Hematopoietic multipotent progenitor cell treated with erythropoietin and hydrocortisone succinate and interleukin-3 and kit ligand, for 8 days (in vitro differentiated cells): ENCODE results near the gene DNAJB14.
A peak's percentile ranks its signal among the peaks of the same experiment; 100 is the strongest.
"Not testable (repeated sequence)": the region's sequence is repeated elsewhere in the genome, so short reads cannot be mapped to it uniquely, and the experiment has no call there.

Experiments used
- DNase-seq: peaks from one replicate; pipeline ENCODE4 v3.0.0-alpha.2; 2015

DNAJB14 gene

GRCh38 chr4:99946356-99947189 is at the start of gene DNAJB14:
DNAJB14 (minus strand) TSS chr4:99946618; CDS start chr4:99946571, 47 bp downstream.
- DNase-seq: peak; percentile 78

DNA sequence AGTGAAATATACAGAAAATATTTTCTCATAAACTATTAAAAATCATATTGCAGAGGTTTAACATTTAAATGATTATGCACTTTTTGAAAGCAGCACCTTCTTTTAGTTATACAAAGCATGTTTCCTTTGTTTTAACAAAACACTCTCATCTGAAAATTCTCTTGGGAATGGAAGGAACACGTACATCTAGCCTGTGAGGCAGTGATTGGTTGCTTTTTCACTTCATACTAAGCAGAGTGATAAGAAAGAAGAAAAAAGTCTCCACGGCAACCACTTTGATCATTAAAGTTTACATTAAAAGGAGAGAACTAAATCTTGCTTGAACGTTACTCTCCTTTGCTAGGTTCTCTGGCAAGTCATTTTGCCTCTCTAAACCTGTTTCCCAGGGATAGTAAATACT is 45.3 kb upstream of the DNAJB14 start:
- no peak for DNase-seq

GRCh38 chr4:99987681-99988080 is 41.3 kb upstream of the DNAJB14 start:
- DNase-seq: no peak

DNA sequence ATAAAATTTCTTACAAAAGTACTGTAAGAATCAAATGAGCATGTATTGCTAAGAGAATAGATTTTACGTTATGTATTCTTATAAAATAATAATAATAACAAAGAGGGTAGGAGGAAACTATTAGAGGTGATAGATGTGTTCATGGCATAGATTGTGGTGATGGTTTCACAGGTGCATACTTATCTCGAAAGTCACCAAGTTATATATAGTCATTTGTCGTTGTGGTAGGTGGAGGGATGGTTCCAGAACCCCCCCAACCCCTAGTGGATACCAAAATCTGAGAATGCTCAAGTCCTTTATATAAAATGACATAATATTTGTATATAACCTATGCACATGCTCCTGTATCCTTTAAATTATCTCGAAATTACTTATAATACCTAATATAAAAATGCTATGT is 40.4 kb upstream of the DNAJB14 start:
- no peak for DNase-seq

DNA sequence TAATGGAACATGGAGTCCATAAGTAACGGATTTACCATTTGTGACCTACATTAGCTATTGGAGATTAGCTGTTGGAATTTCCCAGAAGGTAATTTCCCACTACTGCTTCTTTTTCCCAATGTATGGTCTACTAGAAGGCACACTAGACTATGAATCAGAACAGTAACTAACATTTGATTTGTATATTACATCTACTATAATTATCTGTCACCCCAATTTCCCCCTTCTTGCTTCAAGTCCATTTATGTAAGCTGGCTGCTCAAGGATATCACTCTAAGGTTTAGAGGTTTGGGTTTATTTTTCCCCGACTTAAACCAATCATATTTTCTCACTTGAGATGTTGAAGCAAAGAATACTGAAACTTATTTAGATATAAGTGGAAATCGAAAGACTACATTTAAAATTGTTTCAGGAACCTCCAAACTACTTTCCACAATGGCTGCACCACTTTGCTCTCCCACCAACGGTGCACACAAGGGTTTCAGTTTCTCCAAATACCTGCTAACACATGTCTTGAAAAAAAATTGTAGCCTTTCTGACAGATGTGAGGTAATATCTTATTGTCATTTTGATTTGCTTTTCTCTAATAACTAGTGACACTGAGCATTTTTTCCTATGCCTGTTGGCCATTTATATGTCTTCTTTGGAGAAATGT is 37.0 kb upstream of the DNAJB14 start:
- DNase-seq: no peak

DNA sequence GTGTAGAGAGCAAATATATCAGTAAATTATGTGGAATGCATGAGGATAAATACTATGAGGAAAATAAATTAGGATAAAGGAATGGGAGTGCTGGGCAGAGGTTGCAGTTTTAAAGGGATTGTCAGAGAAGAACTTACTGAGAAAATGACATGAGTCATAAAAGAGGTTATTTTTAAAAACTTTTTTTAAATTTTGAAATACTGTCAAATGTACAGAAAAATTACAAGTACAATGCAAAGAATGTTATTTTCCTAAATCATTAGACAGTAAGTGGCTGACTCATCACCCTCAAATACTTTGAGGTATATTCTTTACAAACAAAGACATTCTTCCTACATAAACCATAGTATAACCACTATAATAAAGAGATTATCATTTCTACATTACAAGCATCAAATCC is 33.5 kb upstream of the DNAJB14 start:
- no peak for DNase-seq

GRCh38 chr4:99971453-99972111 is 25.2 kb upstream of the DNAJB14 start:
- DNase-seq: no peak

DNA sequence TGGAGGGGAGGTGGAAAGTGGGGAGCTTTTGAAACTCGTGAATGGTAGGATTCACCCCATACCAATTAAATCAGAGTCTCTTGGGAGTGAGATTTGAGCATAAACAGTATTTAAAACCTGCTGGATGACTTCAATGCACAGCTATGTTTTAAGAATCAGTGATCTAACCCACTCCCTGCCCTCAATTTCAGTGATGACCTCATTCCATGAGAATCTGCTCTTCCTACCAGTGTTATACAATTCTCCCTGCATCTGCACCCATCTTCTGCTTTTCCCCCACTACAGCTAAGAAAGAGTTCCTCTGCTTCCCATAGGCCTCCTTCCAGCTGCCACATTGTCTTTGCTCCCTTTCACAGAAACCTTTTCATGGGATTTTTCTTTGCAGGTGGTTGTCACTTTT is 21.9 kb upstream of the DNAJB14 start:
- DNase-seq: no peak

DNA sequence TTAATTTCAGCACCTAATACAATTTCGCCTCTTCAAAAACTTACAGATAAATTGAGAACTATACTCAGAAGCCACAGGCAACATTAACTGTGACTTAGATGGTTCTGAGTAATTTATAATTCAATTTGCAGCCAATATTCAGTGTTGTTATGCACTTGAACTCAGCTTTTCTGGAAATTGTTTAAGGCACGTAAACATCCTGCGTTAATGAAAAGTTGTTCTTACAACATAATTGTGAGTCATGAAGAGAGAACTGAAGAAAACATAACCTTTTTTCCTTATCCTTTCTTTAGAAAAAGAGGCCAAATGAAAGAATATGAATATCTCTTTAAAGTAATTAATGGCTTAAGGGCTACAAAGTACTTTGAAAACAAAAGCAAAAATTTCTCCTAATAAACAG is 20.3 kb upstream of the DNAJB14 start:
- DNase-seq: no peak

- no peak for DNase-seq
These were observed 19.4 kb upstream of the DNAJB14 start for GRCh38 chr4:99965674-99966350.

DNA sequence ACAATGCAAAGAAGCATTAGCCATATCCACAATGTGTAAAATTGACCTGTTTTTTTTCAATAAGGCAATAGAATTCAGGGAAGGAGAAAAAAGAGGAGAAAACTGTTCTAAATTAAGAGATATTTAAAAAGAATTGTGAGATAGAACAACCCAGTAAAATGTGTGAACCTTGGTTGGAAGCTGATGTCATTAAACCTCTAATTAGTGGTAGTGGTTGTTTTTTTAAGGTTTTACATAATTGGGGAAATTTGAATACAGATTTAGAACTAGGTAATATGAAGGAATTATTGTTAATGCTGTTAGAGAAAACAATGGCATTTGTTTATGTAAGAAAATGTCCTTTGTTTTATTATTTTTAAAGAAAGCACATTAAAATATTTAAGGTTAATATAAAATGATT is 18.8 kb upstream of the DNAJB14 start:
- DNase-seq: no peak

DNA sequence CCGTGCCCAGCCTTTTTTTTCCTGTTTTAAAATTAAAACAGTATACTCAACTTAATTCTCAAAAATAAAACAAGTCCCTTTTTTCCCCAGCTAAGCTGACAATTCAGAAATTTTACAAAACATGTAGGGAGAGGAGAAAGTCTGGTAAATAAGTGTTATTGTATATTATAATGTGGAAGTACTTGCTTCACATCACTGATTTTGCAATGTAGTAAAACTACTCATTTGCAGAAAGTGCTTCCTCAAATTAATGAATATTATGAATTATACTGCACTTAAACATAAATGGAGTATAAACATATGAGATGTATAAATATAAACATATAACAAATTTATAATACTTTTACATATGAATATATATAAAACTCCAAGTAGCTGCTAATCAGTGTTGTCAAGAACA is 15.3 kb upstream of the DNAJB14 start:
- DNase-seq: no peak

- no peak for DNase-seq
These were observed 14.2 kb upstream of the DNAJB14 start for GRCh38 chr4:99960648-99961047.

- DNase-seq: not testable (repeated sequence)
These were observed 11.8 kb upstream of the DNAJB14 start for GRCh38 chr4:99958207-99958606.

DNA sequence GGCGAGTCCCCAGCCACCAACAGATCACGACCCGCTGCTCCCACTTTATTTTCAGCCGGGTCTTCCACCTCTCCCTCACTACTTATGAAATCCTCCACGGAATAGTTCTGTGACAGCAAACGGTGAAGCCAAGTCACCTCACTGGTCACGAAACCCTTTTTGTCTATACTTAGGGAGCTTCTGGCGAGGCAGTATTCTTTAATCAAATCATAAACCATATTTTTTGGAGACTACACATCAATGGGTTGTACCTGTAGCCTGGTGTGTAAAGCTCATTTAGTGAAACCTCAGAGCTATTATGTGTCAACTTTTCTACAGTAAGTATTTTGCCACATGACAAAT is 4.5 kb upstream of the DNAJB14 start:
- no peak for DNase-seq

DNA sequence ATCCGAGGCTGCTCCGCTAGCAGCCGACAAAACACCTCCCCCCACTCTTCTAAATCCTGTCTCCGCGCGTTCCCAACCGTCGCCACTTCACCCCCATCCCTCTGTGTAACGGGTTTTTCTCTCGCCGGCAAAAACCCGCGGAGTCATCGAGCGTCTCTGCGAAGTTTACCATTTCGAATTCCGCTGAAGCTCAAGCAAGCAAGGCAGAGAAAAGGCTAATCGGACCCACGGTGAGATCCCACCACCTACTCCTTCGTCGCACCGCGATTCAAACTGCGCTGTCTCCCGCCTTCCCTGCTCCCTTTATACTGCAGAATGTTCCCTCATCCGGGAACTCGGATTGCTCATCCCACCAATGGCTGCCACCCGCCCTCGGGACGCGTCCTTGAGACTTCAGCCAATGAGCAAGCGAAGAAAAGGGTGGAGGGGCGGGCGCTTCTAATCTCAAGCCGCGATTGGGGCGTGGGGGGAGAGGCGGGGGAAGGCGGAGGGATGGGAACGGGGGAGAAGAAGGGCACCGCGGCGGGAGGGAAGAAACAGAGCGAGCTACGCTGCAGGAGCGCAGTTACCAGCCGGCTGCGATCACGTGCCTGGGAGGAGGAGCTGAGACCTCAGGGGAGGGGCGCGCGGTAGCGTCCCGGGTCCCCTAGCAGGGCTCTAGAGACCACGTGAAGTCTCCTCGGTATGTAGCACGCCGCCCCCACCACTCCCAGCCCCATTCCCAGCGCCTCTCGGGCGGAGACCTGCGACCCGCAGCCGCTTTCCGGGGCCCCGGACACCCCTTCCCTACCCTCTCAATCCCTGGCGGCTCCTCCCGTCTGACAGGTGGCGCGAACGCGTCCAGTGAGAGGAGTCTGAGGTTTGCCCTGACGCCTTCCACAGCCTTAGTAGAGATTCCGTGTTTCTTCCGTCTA is 3.8 kb upstream of the DNAJB14 start, which contains the start of gene H2AZ1:
Gene H2AZ1 (minus strand): TSS at position 277 of the 914 bp plus-strand sequence. CDS start 105 bp downstream, at position 172.
- peak; percentile 99 for DNase-seq

DNA sequence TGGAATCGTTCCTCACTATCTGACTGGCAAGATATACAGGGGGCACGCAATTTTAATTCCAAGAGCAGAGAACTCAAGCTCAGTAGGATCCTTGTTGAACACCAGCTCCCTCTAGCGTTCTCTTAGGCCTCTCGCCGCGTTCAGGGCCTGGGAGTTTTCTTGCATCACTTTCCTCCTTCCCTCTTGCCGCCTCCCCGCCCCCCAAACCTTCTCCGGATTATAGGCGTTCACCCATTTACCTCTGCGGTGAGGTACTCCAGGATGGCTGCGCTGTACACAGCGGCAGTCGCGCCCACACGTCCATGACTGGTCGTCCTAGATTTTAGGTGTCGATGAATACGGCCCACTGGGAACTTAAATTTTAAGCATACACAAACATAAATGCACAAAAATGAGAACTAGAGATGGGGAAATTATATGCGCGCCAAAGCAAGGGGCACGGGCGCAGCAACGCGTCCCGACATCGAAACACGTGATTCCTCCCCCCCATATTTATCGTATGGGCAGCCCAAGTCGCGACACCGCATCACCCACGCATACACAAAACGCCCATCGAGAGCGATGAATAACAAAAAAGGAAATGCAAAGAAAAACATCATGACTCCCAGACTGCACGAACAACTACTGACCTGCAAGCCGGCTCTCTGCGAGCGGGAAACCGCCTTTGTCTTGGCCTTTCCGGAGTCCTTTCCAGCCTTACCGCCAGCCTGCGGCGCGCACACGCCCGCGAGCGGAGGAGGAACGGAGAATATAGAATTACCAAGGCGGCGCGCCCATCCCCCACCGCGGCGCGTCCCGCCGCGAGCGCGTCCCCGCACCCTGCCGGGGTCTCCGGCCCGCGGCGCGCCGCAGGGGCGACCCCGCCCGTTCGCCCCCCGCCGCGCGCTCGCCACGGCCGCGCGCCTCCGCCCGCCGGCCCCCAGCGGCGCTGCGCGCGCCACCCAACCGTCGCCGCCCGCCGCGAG is 2.9 kb upstream of the DNAJB14 start:
- peak; percentile 98 for DNase-seq

DNA sequence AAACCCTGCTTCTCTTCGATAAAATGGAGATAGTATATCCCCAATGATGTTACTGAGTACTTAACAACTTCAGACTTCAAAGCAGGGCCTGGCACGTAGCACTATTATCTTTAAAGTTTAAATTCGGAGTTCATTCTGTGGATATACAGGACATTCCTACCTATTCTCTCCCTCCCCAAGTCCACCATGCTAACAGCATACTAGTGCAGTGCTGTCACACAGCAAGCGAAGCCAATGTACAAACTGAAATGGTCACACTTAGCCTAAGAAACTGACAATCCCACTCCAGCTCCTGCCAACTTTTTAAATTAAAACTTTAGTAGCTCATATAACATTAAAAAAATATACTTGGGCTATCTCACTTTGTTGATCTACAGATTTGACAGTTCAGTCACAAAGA is 1.2 kb upstream of the DNAJB14 start:
- no peak for DNase-seq

DNA sequence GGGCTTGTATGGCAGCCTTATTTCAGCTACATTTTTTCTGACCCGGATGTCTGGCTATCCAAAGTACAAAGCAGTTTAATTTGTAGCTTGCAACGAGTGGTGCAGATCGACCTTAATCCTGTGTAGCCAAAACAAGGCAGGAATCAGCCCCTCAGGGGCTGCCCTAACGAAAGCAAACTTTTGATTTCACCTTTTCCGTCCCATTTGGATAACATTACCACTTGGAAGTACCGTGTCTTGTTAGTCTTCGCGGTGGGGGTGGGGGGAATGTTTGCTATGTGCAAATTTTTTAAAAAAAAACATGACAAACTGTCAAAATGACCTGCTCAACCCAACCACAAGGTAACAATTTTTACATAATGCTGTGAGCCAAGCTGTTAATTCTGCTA is 766 bp upstream of the DNAJB14 start:
- DNase-seq: no peak

DNA sequence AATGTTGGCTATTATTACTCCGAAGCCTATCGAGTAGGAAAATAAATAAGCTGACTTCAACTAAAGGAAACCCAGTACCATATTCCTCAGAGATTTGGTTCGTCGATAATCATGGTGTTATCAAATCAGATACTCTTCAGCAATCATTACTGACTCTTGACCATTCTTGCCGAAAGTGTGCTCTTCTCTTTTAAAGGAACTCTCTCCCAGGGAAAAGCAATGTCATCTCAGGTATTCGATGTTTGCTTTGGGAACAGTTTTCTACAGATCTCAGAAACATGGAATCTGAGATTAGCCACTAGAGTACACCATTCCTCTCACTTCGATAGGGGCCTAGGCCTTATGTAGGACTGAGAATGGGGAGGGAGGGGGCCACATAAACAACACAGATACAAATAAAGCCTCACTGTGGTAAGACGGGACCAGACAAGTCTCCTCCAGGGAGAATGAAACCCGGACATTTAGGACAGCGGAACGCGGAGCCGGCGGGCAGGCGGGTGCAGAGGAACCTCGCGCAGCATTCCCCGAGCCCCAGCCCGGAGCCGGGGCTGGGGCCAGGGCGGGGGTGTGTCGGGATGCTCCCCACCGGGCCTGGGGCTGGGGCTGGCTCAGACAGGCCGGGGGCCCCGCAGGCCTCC is 581 bp downstream of the DNAJB14 start:
- DNase-seq: peak; percentile 28
